ENCODE results near the gene ZNF827. TPM values are rescaled to one million over a fixed set of nuclear protein-coding genes. Genes with fewer than 3 reads are reported as not detected.

ZNF827 gene
- total and polyA plus RNA-seq, 2 of the 13 experiments (the other 11 are each of a cell fraction or from before 2014, with no cell fraction given): 2.8 TPM

GRCh38 chr4:145740806-145741205 lies 197.8 kb downstream of the ZNF827 start:
- ChIA-PET CTCF (ENCODE audit: low intra/inter-chr PET ratio, low total read pairs) (no interaction called here), POLR2A (no interaction called here)
- no TSS peak for BruUV-seq (replicated peaks)
- in situ Hi-C loops (cut with HindIII; ENCODE audit: extremely low pct_ligation_motif_present, low pct_unique_long_range_greater_than_20kb) (no loop called here), intact Hi-C loops (cut with micrococcal nuclease; ENCODE audit: unreplicated experiment) (loop anchor here (10.0 kb wide), 1 partner anchor 526 kb away; no protein-coding TSS in a partner anchor)
- H2AFZ ChIP-seq (ENCODE audit: low read length): no peak overlapping the region
- H3K9ac ChIP-seq (ENCODE audit: insufficient read depth, low read depth, low read length): no peak overlapping the region
- no peaks in the 10 kb centered on the region for H3K36me3 ChIP-seq (replicated peaks in 1 of 2; ENCODE audit: control insufficient read depth in 1 of 2, insufficient read depth in 2 of 2, low read length in 2 of 2)
- DNase-seq (ENCODE audit: low spot score): no peak
- no peaks in the 10 kb centered on the region for H3K79me2 ChIP-seq (ENCODE audit: insufficient read depth, low read length)
- 12% methylated on average over 2 of the region's 2 CpGs for WGBS (ENCODE audit: low lambda C conversion rate)
- no peaks in the 10 kb centered on the region for H3K9me3 ChIP-seq (ENCODE audit: low read length)
- H4K20me1 ChIP-seq (ENCODE audit: insufficient read depth, low read length): no peaks in the 10 kb centered on the region
- H3K27me3 ChIP-seq (ENCODE audit: control insufficient read depth in 1 of 2, insufficient read depth in 2 of 2, low read length in 2 of 2): peaks cover 0 to 10% of the 10 kb centered on the region in 2 experiments; a peak in 2 of 5 replicates
- FAIRE-seq: no peak
- no peak overlapping the region for H3K27ac ChIP-seq (ENCODE audit: extremely low read length, insufficient read depth, low read length)
- H3K4me2 ChIP-seq (ENCODE audit: low read depth, low read length): no peak overlapping the region
- no peak for ATAC-seq
- peaks cover 15% of the 10 kb centered on the region for H3K4me1 ChIP-seq (ENCODE audit: insufficient read depth, low read length)
- no peak overlapping the region for H3K4me3 ChIP-seq (replicated peaks in 1 of 3; ENCODE audit: insufficient read depth in 1 of 3, low read depth in 2 of 3, low read length in 3 of 3)
- TF ChIP-seq LRRFIP1 (CRISPR knock-in tag; conservative IDR thresholded peaks at IDR 0.05): no peak
- no peak for TF ChIP-seq RFX5 (IDR thresholded peaks at IDR 0.05; ENCODE audit: low read depth, low read length)
- TF ChIP-seq MAF1 (CRISPR knock-in tag; IDR thresholded peaks at IDR 0.05; ENCODE audit: borderline replicate concordance): no peak
- no peak for TF ChIP-seq ZFP36L2 (CRISPR knock-in tag; IDR thresholded peaks at IDR 0.05)
- no peak for TF ChIP-seq SATB2 (CRISPR knock-in tag; IDR thresholded peaks at IDR 0.05)
- TF ChIP-seq PRDM15 (CRISPR knock-in tag; IDR thresholded peaks at IDR 0.05): no peak
- no peak for TF ChIP-seq GLMP (CRISPR knock-in tag; IDR thresholded peaks at IDR 0.05; ENCODE audit: borderline replicate concordance)
- no peak for TF ChIP-seq PRDM4 (CRISPR knock-in tag; IDR thresholded peaks at IDR 0.05; ENCODE audit: borderline replicate concordance)
- TF ChIP-seq TERF1 (CRISPR knock-in tag; IDR thresholded peaks at IDR 0.05): no peak
- no peak for TF ChIP-seq RARG (CRISPR knock-in tag; IDR thresholded peaks at IDR 0.05; ENCODE audit: low read depth)
- no peak for TF ChIP-seq THRA (CRISPR knock-in tag; IDR thresholded peaks at IDR 0.05; ENCODE audit: borderline replicate concordance)
- no peak for TF ChIP-seq PHF8 (CRISPR knock-in tag; IDR thresholded peaks at IDR 0.05)

Data from HepG2 (cell line).